ENCODE data around the gene RFTN1. TPM values are rescaled to one million over a fixed set of nuclear protein-coding genes. Genes with fewer than 3 reads are reported as not detected.

The RFTN1 gene
- total RNA-seq, 1 donor from 2014 or later, result 41.8 TPM

- no peaks in the 10 kb centered on the region for H3K9me3 Mint-ChIP-seq (ENCODE audit: unreplicated experiment)
- no peaks in the 10 kb centered on the region for H3K27me3 Mint-ChIP-seq (ENCODE audit: unreplicated experiment)
- peaks cover 13% of the 10 kb centered on the region for H3K4me1 Mint-ChIP-seq (ENCODE audit: unreplicated experiment)
- no peak for TF ChIP-seq CTCF (IDR thresholded peaks at IDR 0.05; ENCODE audit: unreplicated experiment)
- H3K36me3 Mint-ChIP-seq (ENCODE audit: low read depth, unreplicated experiment), result peaks cover 47% of the 10 kb centered on the region
- DNase-seq (ENCODE audit: low spot score), result no peak
- no peak overlapping the region for H3K4me3 Mint-ChIP-seq (ENCODE audit: unreplicated experiment)
- no peak overlapping the region for H3K27ac Mint-ChIP-seq (ENCODE audit: unreplicated experiment)
Measured at GRCh38 chr3:16297997-16298885, 215.3 kb downstream of the RFTN1 start.

GRCh38 chr3:16295298-16295890, 218.1 kb downstream of the RFTN1 start:
- peaks cover 49% of the 10 kb centered on the region for H3K36me3 Mint-ChIP-seq (ENCODE audit: low read depth, unreplicated experiment)

GRCh38 chr3:16294844-16295243, 218.7 kb downstream of the RFTN1 start:
- Mint-ChIP-seq H3K36me3 (ENCODE audit: low read depth, unreplicated experiment) (peaks cover 49% of the 10 kb centered on the region), H3K9me3 (ENCODE audit: unreplicated experiment) (no peaks in the 10 kb centered on the region), H3K4me1 (ENCODE audit: unreplicated experiment) (peaks cover 15% of the 10 kb centered on the region), H3K4me3 (ENCODE audit: unreplicated experiment) (no peak overlapping the region), H3K27ac (ENCODE audit: unreplicated experiment) (no peak overlapping the region), H3K27me3 (ENCODE audit: unreplicated experiment) (no peaks in the 10 kb centered on the region)
- no peak for TF ChIP-seq CTCF (IDR thresholded peaks at IDR 0.05; ENCODE audit: unreplicated experiment)
- DNase-seq (ENCODE audit: low spot score), result no peak

More at GRCh38 chr3:16295298-16295890, 218.1 kb downstream of the RFTN1 start:
- TF ChIP-seq CTCF (IDR thresholded peaks at IDR 0.05; ENCODE audit: unreplicated experiment), result no peak
- no peaks in the 10 kb centered on the region for H3K27me3 Mint-ChIP-seq (ENCODE audit: unreplicated experiment)
- H3K27ac Mint-ChIP-seq (ENCODE audit: unreplicated experiment), result no peak overlapping the region
- H3K4me1 Mint-ChIP-seq (ENCODE audit: unreplicated experiment), result peaks cover 14% of the 10 kb centered on the region
- no peak overlapping the region for H3K4me3 Mint-ChIP-seq (ENCODE audit: unreplicated experiment)
- no peak for DNase-seq (ENCODE audit: low spot score)
- H3K9me3 Mint-ChIP-seq (ENCODE audit: unreplicated experiment), result no peaks in the 10 kb centered on the region

GRCh38 chr3:16290827-16291196, 222.7 kb downstream of the RFTN1 start:
- Mint-ChIP-seq H3K4me3 (ENCODE audit: unreplicated experiment) (no peak overlapping the region), H3K4me1 (ENCODE audit: unreplicated experiment) (peaks cover 15% of the 10 kb centered on the region), H3K27ac (ENCODE audit: unreplicated experiment) (peak overlapping the region; percentile 80), H3K36me3 (ENCODE audit: low read depth, unreplicated experiment) (peaks cover 21% of the 10 kb centered on the region), H3K27me3 (ENCODE audit: unreplicated experiment) (no peaks in the 10 kb centered on the region), H3K9me3 (ENCODE audit: unreplicated experiment) (no peaks in the 10 kb centered on the region)
- DNase-seq (ENCODE audit: low spot score), result no peak
- TF ChIP-seq CTCF (IDR thresholded peaks at IDR 0.05; ENCODE audit: unreplicated experiment), result no peak
